Stimulated activated CD4-positive, alpha-beta T cell treated with anti-CD3 and anti-CD28 coated beads, Interleukin-2, amount 100 ng/mL, for 24 hours (primary cell): ENCODE measurements around the gene KRTAP13-4.
A peak's percentile ranks its signal among the peaks of the same experiment; 100 is the strongest.

Experiments
- DNase-seq, 2 donors: peaks; one replicate each; pipeline ENCODE4 v3.0.0-alpha.2; 2020

The KRTAP13-4 gene

GRCh38 chr21:30430170-30430655, at the start of gene KRTAP13-4:
KRTAP13-4 (plus strand) TSS chr21:30430220; CDS start chr21:30430276, 56 bp downstream.
- DNase-seq: no peak

GRCh38 chr21:30382201-30382600, 47.8 kb upstream of the KRTAP13-4 start:
- no peak for DNase-seq

DNA sequence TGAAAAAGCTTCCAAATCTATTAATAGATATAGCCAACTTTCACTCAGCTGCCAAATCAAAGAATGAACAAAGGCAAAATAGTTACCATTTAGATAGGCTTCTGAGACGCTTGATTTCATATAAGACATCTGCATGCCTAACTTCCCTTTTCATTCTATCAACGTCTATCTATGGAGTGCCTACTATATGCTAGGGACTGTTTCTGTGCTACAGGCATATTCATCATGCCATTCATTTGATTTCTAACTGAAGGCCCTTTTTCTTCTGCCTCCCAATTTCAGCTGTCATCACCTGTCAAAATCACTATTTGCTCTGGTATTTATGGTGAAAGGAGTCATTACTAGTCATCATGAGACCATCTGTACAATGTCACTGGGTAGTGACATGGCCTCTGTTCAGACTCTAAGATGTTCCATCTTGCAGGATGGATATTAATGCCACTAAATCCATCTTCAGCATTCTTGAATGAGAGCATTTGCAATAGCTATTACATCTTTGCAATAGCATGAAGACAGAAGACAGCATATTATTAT, 38.5 kb upstream of the KRTAP13-4 start:
- DNase-seq: no peak

DNA sequence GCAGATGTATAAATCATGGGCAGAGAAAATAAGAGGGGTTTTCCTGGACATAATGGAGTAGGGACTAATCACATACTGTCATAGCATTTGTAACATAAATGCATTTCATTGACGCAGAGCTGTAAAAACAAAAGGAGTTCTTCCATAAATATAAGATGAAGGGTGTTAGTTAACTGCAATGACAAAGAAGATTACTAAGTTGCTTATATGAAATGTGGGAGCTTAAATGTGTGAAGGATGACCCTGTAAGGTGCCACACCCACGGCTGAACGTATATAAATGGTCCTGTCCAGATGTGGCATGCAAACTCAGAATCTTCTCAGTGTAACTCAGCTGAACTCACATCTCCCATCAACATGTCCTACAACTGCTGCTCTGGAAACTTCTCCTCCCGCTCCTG, 34.3 kb upstream of the KRTAP13-4 start, which contains the start of gene KRTAP13-1:
TSS of gene KRTAP13-1 (plus strand) at position 301 of the 400 bp plus-strand sequence. CDS start at position 357, 56 bp downstream.
- DNase-seq: no peak

- peak in 1 of 2 donors; percentile 7 for DNase-seq
These were observed 21.1 kb upstream of the KRTAP13-4 start for GRCh38 chr21:30408782-30409494.

- DNase-seq: no peak
These were observed 14.0 kb upstream of the KRTAP13-4 start for GRCh38 chr21:30415993-30416392.

- DNase-seq: no peak
These were observed 4.2 kb upstream of the KRTAP13-4 start, which contains the start of gene KRTAP13-3 for GRCh38 chr21:30425826-30426225. KRTAP13-3 (minus strand) TSS chr21:30425926; CDS start chr21:30425912, 14 bp downstream.

GRCh38 chr21:30426731-30427130, 3.3 kb upstream of the KRTAP13-4 start:
- DNase-seq: no peak

GRCh38 chr21:30434033-30434631, 4.1 kb downstream of the KRTAP13-4 start:
- peak in 1 of 2 donors; percentile 18 for DNase-seq

GRCh38 chr21:30437010-30437565, 7.1 kb downstream of the KRTAP13-4 start:
- no peak for DNase-seq

GRCh38 chr21:30439975-30440374, 10.0 kb downstream of the KRTAP13-4 start, which contains the start of gene KRTAP15-1:
KRTAP15-1 (plus strand) TSS chr21:30440275; CDS start chr21:30440328, 53 bp downstream.
- DNase-seq: no peak

GRCh38 chr21:30443226-30443625, 13.2 kb downstream of the KRTAP13-4 start:
- DNase-seq: no peak

DNA sequence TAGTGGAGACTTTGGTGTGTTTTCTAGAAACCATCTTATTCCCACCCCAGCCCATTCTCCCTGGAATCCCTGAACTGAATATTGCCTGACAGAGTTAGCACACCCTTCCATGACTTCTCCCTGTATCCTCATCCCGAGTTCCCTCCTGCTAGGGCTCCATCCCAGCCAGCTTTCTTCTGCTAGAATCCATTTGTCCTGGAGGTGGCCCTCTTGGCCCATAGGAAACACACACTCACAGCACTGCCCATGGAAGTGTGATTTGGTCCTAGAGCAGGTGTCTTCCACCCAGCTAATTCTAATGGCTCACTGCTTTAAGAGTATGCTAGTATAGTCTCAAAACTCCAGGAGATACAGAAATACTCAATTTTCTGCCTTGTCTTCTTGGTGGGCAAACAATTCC, 14.2 kb downstream of the KRTAP13-4 start:
- no peak for DNase-seq

GRCh38 chr21:30447056-30447455, 17.0 kb downstream of the KRTAP13-4 start:
- DNase-seq: no peak

DNA sequence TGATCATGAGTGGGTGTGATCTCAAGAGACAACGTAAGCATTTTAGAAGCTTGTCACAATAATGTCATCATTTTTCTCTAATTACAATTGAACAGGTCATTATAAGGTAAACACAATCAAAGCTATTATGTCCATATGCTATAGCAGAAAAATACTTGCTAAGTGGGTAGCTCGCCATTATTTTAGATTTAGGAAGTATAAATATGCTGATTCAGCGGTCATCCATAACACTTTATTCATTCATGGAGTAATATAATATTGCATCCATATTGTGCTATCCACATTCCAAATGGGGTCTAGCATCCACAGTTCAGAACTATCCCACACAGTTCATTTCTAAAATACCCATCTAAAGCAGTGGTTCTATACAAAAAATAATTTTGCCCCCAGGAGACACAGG, 18.5 kb downstream of the KRTAP13-4 start:
- no peak for DNase-seq

DNA sequence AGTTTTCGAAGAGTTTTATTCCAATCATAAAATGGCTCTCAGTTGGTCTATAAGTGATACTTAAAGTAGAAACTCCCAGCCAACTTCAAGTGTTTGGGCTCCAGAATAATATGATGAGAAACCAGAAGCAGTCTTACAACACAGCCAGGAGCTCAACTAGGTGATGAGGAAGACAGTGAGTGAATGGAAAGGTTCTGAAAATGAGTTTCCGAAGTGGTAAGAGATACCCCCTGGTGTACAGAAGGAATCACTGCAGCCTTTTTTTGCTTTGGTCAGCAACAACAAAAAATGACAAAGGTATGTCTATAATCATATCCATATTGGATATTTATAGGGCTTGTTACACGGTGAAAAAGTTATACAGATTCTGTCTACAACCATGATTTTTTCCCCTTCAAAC, 33.7 kb downstream of the KRTAP13-4 start:
- no peak for DNase-seq

DNA sequence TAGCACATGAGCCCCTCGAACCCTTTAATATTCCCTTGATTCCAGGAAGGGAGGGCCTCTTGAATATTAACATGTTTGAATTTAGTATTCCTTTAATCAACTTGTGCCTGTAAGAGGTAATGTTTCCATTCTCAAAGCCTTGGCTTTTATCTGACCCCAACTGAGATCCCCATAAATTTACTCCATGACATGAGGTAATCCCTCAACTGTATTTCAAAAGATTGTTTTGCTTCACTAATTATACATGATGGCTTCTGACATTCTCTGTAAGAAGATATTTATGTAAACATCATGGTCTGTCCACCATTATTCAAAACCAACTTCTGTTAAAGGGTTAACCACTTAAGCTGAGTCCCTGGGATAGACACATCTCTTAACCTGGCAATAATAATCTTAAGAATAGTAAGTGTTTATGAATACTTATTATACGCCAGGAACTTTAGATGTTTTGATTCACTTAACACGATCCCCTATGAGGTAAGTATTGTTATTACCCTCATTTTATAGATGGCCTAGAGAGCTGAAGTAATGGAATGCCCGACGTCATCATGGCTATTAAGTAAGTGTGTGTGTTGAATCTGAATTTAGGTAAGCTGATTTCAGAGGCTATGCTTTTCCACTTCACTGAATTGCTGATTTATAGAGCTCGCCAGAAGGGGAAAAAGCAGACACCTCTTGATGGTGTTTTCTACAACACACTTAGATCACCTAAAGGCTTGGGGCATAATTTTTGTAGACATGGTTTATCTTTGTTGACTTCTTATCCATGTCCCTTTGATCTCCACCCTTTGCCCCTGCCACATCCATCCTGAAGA, 39.1 kb downstream of the KRTAP13-4 start:
- no peak for DNase-seq

- no peak for DNase-seq
These were observed 48.0 kb downstream of the KRTAP13-4 start for GRCh38 chr21:30478004-30478403.

GRCh38 chr21:30479259-30479658, 49.2 kb downstream of the KRTAP13-4 start:
- DNase-seq: no peak

- DNase-seq: no peak
These were observed 50.1 kb downstream of the KRTAP13-4 start, which contains the start of gene KRTAP19-1 for GRCh38 chr21:30480145-30480544. KRTAP19-1 (minus strand) TSS chr21:30480367; CDS start chr21:30480317, 50 bp downstream.
